NCI-H2107 treated with DMSO at 0.1 percent for 48 hours (cell line): ENCODE data around the gene BRAT1.

Experiments
- DNase-seq: peaks from one replicate; lab custom pipeline; 2025; ENCODE audit not compliant: unreplicated experiment; lab: John Stamatoyannopoulos, UW

The BRAT1 gene

GRCh38 chr7:2514473-2515423, 40.6 kb downstream of the BRAT1 start:
- DNase-seq, result no peak

GRCh38 chr7:2513702-2514101, 41.6 kb downstream of the BRAT1 start:
- DNase-seq, result no peak

- DNase-seq, result no peak
These were observed 42.6 kb downstream of the BRAT1 start for GRCh38 chr7:2512713-2513112.

- no peak for DNase-seq
These were observed 43.1 kb downstream of the BRAT1 start for GRCh38 chr7:2512179-2512661.

GRCh38 chr7:2511769-2512168, 43.6 kb downstream of the BRAT1 start:
- DNase-seq, result no peak

GRCh38 chr7:2510909-2511768, 44.2 kb downstream of the BRAT1 start:
- DNase-seq, result no peak

GRCh38 chr7:2510130-2510776, 45.1 kb downstream of the BRAT1 start:
- no peak for DNase-seq

GRCh38 chr7:2509298-2509906, 45.9 kb downstream of the BRAT1 start:
- no peak for DNase-seq

GRCh38 chr7:2508327-2509215, 46.8 kb downstream of the BRAT1 start:
- DNase-seq, result peak; percentile 86

GRCh38 chr7:2507917-2508306, 47.4 kb downstream of the BRAT1 start:
- no peak for DNase-seq

- no peak for DNase-seq
These were observed 48.0 kb downstream of the BRAT1 start for GRCh38 chr7:2507208-2507916.

- no peak for DNase-seq
These were observed 49.9 kb downstream of the BRAT1 start for GRCh38 chr7:2505401-2505800.

- DNase-seq, result no peak
These were observed 50.4 kb downstream of the BRAT1 start for GRCh38 chr7:2504889-2505375.

- DNase-seq, result no peak
These were observed 51.0 kb downstream of the BRAT1 start for GRCh38 chr7:2504128-2504888.

- no peak for DNase-seq
These were observed 52.0 kb downstream of the BRAT1 start for GRCh38 chr7:2503056-2503941.

GRCh38 chr7:2502647-2502966, 52.7 kb downstream of the BRAT1 start:
- DNase-seq, result no peak

- DNase-seq, result no peak
These were observed 53.2 kb downstream of the BRAT1 start for GRCh38 chr7:2501947-2502646.
